ENCODE measurements around the gene CD52. TPM values are rescaled to one million over a fixed set of nuclear protein-coding genes. Genes with fewer than 3 reads are reported as not detected.
A peak's percentile ranks its signal among the peaks of the same experiment; 100 is the strongest.

The CD52 gene
- total and polyA plus RNA-seq, 2 of the 13 experiments (the other 11 are each of a cell fraction or from before 2014, with no cell fraction given): 0.32 TPM; not detected in 1

DNA sequence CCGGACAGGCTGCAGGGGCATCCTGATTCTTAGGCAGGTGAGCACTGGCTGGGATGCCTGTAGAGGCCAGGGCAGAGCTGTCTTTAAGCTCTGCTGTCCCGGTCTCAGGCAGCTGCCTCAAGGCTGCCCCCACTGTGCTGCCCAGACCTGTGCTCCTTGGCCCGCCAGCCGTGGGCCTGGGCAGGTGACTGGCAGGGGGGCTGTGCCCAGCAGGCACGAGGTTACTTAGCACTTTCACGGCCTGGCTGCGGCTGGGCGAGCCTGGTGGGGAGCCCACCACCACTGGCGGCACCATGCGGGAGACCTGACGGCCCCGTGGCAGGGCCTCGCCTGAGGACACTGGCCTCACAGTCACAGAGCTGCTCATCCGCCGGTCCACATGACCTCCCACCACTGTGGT is 28.0 kb downstream of the CD52 start:
- Histone ChIP-seq H3K9me3 (ENCODE audit: low read length) (no peaks in the 10 kb centered on the region), H4K20me1 (ENCODE audit: insufficient read depth, low read length) (no peaks in the 10 kb centered on the region), H3K9ac (ENCODE audit: insufficient read depth, low read depth, low read length) (no peak overlapping the region), H3K27me3 (ENCODE audit: control insufficient read depth in 1 of 2, insufficient read depth in 2 of 2, low read length in 2 of 2) (no peaks in the 10 kb centered on the region), H3K79me2 (ENCODE audit: insufficient read depth, low read length) (peaks cover 2% of the 10 kb centered on the region), H3K4me1 (ENCODE audit: insufficient read depth, low read length) (peaks cover 31% of the 10 kb centered on the region), H3K27ac (ENCODE audit: extremely low read length, insufficient read depth, low read length) (no peak overlapping the region), H2AFZ (ENCODE audit: low read length) (no peak overlapping the region), H3K4me2 (ENCODE audit: low read depth, low read length) (no peak overlapping the region), H3K36me3 (replicated peaks in 1 of 2; ENCODE audit: control insufficient read depth in 1 of 2, insufficient read depth in 2 of 2, low read length in 2 of 2) (no peaks in the 10 kb centered on the region), H3K4me3 (replicated peaks in 1 of 3; ENCODE audit: insufficient read depth in 1 of 3, low read depth in 2 of 3, low read length in 3 of 3) (no peak overlapping the region)
- BruUV-seq (replicated peaks): no TSS peak
- intact Hi-C loops (cut with micrococcal nuclease; ENCODE audit: unreplicated experiment): no loop called here
- DNase-seq (ENCODE audit: low spot score) (no peak), ATAC-seq (peak; percentile 36), FAIRE-seq (no peak)
- no peak for TF ChIP-seq ZNF205 (CRISPR knock-in tag; IDR thresholded peaks at IDR 0.05)
- TF ChIP-seq HNRNPL (IDR thresholded peaks at IDR 0.05; ENCODE audit: low read depth, low read length): 0 out of 2 replicates have a peak, but pooled peaks have one; percentile 67
- no peak for TF ChIP-seq ZNF776 (CRISPR knock-in tag; IDR thresholded peaks at IDR 0.05)
- no peak for TF ChIP-seq NAIF1 (CRISPR knock-in tag; IDR thresholded peaks at IDR 0.05; ENCODE audit: borderline replicate concordance)
- TF ChIP-seq, protein P1, sequence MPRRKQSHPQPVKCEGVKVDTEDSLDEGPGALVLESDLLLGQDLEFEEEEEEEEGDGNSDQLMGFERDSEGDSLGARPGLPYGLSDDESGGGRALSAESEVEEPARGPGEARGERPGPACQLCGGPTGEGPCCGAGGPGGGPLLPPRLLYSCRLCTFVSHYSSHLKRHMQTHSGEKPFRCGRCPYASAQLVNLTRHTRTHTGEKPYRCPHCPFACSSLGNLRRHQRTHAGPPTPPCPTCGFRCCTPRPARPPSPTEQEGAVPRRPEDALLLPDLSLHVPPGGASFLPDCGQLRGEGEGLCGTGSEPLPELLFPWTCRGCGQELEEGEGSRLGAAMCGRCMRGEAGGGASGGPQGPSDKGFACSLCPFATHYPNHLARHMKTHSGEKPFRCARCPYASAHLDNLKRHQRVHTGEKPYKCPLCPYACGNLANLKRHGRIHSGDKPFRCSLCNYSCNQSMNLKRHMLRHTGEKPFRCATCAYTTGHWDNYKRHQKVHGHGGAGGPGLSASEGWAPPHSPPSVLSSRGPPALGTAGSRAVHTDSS (CRISPR knock-in tag; conservative IDR thresholded peaks at IDR 0.05): no peak
- no peak for TF ChIP-seq ZNF350 (CRISPR knock-in tag; IDR thresholded peaks at IDR 0.05; ENCODE audit: borderline replicate concordance, low read depth)
- TF ChIP-seq, protein P2, sequence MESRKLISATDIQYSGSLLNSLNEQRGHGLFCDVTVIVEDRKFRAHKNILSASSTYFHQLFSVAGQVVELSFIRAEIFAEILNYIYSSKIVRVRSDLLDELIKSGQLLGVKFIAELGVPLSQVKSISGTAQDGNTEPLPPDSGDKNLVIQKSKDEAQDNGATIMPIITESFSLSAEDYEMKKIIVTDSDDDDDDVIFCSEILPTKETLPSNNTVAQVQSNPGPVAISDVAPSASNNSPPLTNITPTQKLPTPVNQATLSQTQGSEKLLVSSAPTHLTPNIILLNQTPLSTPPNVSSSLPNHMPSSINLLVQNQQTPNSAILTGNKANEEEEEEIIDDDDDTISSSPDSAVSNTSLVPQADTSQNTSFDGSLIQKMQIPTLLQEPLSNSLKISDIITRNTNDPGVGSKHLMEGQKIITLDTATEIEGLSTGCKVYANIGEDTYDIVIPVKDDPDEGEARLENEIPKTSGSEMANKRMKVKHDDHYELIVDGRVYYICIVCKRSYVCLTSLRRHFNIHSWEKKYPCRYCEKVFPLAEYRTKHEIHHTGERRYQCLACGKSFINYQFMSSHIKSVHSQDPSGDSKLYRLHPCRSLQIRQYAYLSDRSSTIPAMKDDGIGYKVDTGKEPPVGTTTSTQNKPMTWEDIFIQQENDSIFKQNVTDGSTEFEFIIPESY (CRISPR knock-in tag; IDR thresholded peaks at IDR 0.05): 0 out of 2 replicates have a peak, but pooled peaks have one; percentile 50
- TF ChIP-seq FOXO1 (CRISPR knock-in tag; IDR thresholded peaks at IDR 0.05): no peak
- 0 out of 2 replicates have a peak, but pooled peaks have one; percentile 4 for TF ChIP-seq ZBTB38 (CRISPR knock-in tag; IDR thresholded peaks at IDR 0.05)
- TF ChIP-seq, protein P3, sequence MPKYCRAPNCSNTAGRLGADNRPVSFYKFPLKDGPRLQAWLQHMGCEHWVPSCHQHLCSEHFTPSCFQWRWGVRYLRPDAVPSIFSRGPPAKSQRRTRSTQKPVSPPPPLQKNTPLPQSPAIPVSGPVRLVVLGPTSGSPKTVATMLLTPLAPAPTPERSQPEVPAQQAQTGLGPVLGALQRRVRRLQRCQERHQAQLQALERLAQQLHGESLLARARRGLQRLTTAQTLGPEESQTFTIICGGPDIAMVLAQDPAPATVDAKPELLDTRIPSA (CRISPR knock-in tag; IDR thresholded peaks at IDR 0.05; ENCODE audit: borderline replicate concordance): no peak
- TF ChIP-seq STAG1 (CRISPR knock-in tag; IDR thresholded peaks at IDR 0.05): peak; percentile 18; the same call in 1 of the 2 replicates
- POLR2A ChIA-PET: no interaction called here
- in situ Hi-C loops (cut with HindIII; ENCODE audit: extremely low pct_ligation_motif_present, low pct_unique_long_range_greater_than_20kb): no loop called here
- CTCF ChIA-PET (ENCODE audit: low intra/inter-chr PET ratio, low total read pairs): no interaction called here
- 83% methylated on average over 1 of the region's 15 CpGs for WGBS (ENCODE audit: low lambda C conversion rate)

Data from HepG2 (cell line).